IMR-90 (cell line): ENCODE results near the gene TMEM143. TPM values are rescaled to one million over a fixed set of nuclear protein-coding genes. Genes with fewer than 3 reads are reported as not detected.
A peak's percentile ranks its signal among the peaks of the same experiment; 100 is the strongest.

Experiments used
- ATAC-seq: fragments of 200-7000 bp; cut with Tn5 transposase; 2 replicates; pipeline ENCODE4 v1.9.1; 2020; ENCODE audit warnings: low read depth, mild to moderate bottlenecking, moderate library complexity
- BruUV-seq: library from RNA; stranded (reverse); fragments of 400-500 nt; replicated peaks from 2 replicates; lab custom pipeline; 2021; lab: Mats Ljungman, UMichigan
- CTCF ChIA-PET: fragments of 300-600 bp; formaldehyde crosslinking; extraction: SDS; loops from one replicate; lab custom pipeline; 2021; ENCODE audit warnings: antibody characterized with exemption; lab: Yijun Ruan, JAX
- POLR2A ChIA-PET: fragments of 300-600 bp; sonication (Branson Sonifier 250); formaldehyde crosslinking; loops from one replicate; lab custom pipeline; 2022; ENCODE audit warnings: antibody characterized with exemption; ENCODE audit not compliant: unreplicated experiment; lab: Charles Lee
- DNase-seq: peaks from one replicate; pipeline ENCODE4 v3.0.0; 2013
- H2AFZ ChIP-seq: replicated peaks from 2 replicates; pipeline ENCODE3; 2013; ENCODE audit warnings: low read length, mild to moderate bottlenecking; ENCODE audit not compliant: poor library complexity
- H2AK5ac ChIP-seq: 2 replicates; pipeline ENCODE4 v1.6.1; 2013; ENCODE audit warnings: low read depth, low read length, inconsistent platforms
- H2AK9ac ChIP-seq: replicated peaks from 2 replicates; pipeline ENCODE3; 2013; ENCODE audit warnings: mild to moderate bottlenecking, low read depth, low read length, moderate library complexity; ENCODE audit not compliant: poor library complexity
- H2BK120ac ChIP-seq: 2 replicates; pipeline ENCODE4 v1.6.1; 2013; ENCODE audit warnings: low read depth, low read length, inconsistent platforms
- H2BK15ac ChIP-seq: 3 replicates; pipeline ENCODE4 v1.6.1; 2013; ENCODE audit warnings: low read depth, low read length, inconsistent platforms
- H2BK20ac ChIP-seq: 2 replicates; pipeline ENCODE4 v1.6.1; 2013; ENCODE audit warnings: low read depth, mild to moderate bottlenecking, inconsistent platforms, low read length, moderate library complexity
- H2BK5ac ChIP-seq: 2 replicates; pipeline ENCODE4 v1.6.1; 2013; ENCODE audit warnings: mild to moderate bottlenecking, low read depth, low read length, inconsistent platforms; ENCODE audit not compliant: poor library complexity, severe bottlenecking
- H3K14ac ChIP-seq: replicated peaks from 2 replicates; pipeline ENCODE4 v1.6.1; 2013; ENCODE audit warnings: low read depth, low read length, inconsistent platforms
- H3K18ac ChIP-seq: 2 replicates; pipeline ENCODE4 v1.6.1; 2013; ENCODE audit warnings: low read depth, low read length, control low read depth
- H3K23ac ChIP-seq: 2 replicates; pipeline ENCODE4 v1.6.1; 2013; ENCODE audit warnings: low read depth, low read length, inconsistent platforms
- H3K27ac ChIP-seq: 2 replicates; pipeline ENCODE4 v1.5.1; 2013; ENCODE audit warnings: mild to moderate bottlenecking, control low read depth, low read length; ENCODE audit not compliant: insufficient read depth
- H3K27me3 ChIP-seq: 2 replicates; pipeline ENCODE4 v1.6.1; 2013; ENCODE audit warnings: low read length; ENCODE audit not compliant: control insufficient read depth, insufficient read depth
- H3K36me3 ChIP-seq: 2 replicates; pipeline ENCODE4 v1.6.1; 2013; ENCODE audit warnings: low read length, mixed read lengths; ENCODE audit not compliant: control insufficient read depth, insufficient read depth
- H3K4ac ChIP-seq: 2 replicates; pipeline ENCODE4 v1.6.1; 2013; ENCODE audit warnings: low read depth, low read length, inconsistent platforms
- H3K4me1 ChIP-seq: 2 replicates; pipeline ENCODE4 v1.6.1; 2013; ENCODE audit warnings: low read length, mixed read lengths; ENCODE audit not compliant: control insufficient read depth, insufficient read depth
- H3K4me2 ChIP-seq: 2 replicates; pipeline ENCODE4 v1.6.1; 2013; ENCODE audit warnings: low read depth, mild to moderate bottlenecking, control low read depth, low read length, moderate library complexity
- H3K4me3 ChIP-seq: 2 replicates; pipeline ENCODE4 v1.5.1; 2013; ENCODE audit warnings: low read depth, mild to moderate bottlenecking, control low read depth, low read length, moderate library complexity; ENCODE audit not compliant: insufficient read depth
- H3K56ac ChIP-seq: 2 replicates; pipeline ENCODE4 v1.6.1; 2013; ENCODE audit warnings: low read length, inconsistent platforms; ENCODE audit not compliant: insufficient read depth; ENCODE audit errors: extremely low read depth
- H3K79me1 ChIP-seq, 2 experiments: 2 replicates each; pipeline ENCODE4 v1.6.1; 2013; ENCODE audit warnings: low read length in 2 of 2, inconsistent platforms in 1 of 2, low read depth in 1 of 2
- H3K9ac ChIP-seq: 2 replicates; pipeline ENCODE4 v1.6.1; 2013; ENCODE audit warnings: low read depth, low read length, control low read depth
- H3K9me1 ChIP-seq: 2 replicates; pipeline ENCODE4 v1.6.1; 2013; ENCODE audit warnings: low read length, inconsistent platforms; ENCODE audit not compliant: insufficient read depth
- H3K9me3 ChIP-seq: 2 replicates; pipeline ENCODE4 v1.6.1; 2013; ENCODE audit warnings: low read length; ENCODE audit not compliant: control insufficient read depth, insufficient read depth
- H4K20me1 ChIP-seq: 2 replicates; pipeline ENCODE4 v1.6.1; 2013; ENCODE audit warnings: low read length, inconsistent platforms; ENCODE audit not compliant: insufficient read depth
- H4K5ac ChIP-seq: 2 replicates; pipeline ENCODE4 v1.6.1; 2013; ENCODE audit warnings: mild to moderate bottlenecking, low read depth, low read length, control low read depth
- H4K8ac ChIP-seq, 2 experiments: 2 replicates each; pipeline ENCODE4 v1.6.1; 2013; ENCODE audit warnings: low read depth in 2 of 2, low read length in 2 of 2, control low read depth in 1 of 2, inconsistent platforms in 1 of 2
- H4K91ac ChIP-seq: 2 replicates; pipeline ENCODE4 v1.6.1; 2013; ENCODE audit warnings: low read depth, low read length, inconsistent platforms; ENCODE audit not compliant: insufficient read depth
- CHD1 ChIP-seq: IDR thresholded peaks from 2 replicates; pipeline ENCODE4 v1.6.1; 2012; ENCODE audit warnings: low read depth, low read length, improper control_type of control experiment
- CTCF ChIP-seq: conservative IDR thresholded peaks from 2 replicates; pipeline ENCODE4 v1.5.1; 2012; ENCODE audit warnings: mild to moderate bottlenecking, low read depth, low read length, improper control_type of control experiment
- FOS ChIP-seq: fragments of 150-350 bp; IDR thresholded peaks from 2 replicates; pipeline ENCODE4 v1.6.1; 2016; ENCODE audit warnings: low read depth, low read length
- MAFK ChIP-seq: IDR thresholded peaks from 2 replicates; pipeline ENCODE4 v1.6.1; 2012; ENCODE audit warnings: low read depth, low read length, improper control_type of control experiment
- MAZ ChIP-seq: IDR thresholded peaks from 2 replicates; pipeline ENCODE4 v1.6.1; 2012; ENCODE audit warnings: low read depth, mild to moderate bottlenecking, low read length, improper control_type of control experiment, moderate library complexity, borderline replicate concordance
- MXI1 ChIP-seq: IDR thresholded peaks from 2 replicates; pipeline ENCODE4 v1.6.1; 2012; ENCODE audit warnings: low read depth, mild to moderate bottlenecking, low read length, moderate library complexity, borderline replicate concordance
- NFE2L2 ChIP-seq: fragments of 150-350 bp; IDR thresholded peaks from 2 replicates; pipeline ENCODE4 v1.6.1; 2016; ENCODE audit warnings: low read depth, mild to moderate bottlenecking, low read length
- POLR2A ChIP-seq: IDR thresholded peaks from 2 replicates; pipeline ENCODE4 v1.6.1; 2012; ENCODE audit warnings: mild to moderate bottlenecking, low read depth, low read length
- WGBS, 2 experiments: methylation state at CpG; one replicate each; pipeline versions ENCODE4 v1.1.5 to v1.1.7; 2013; ENCODE audit warnings: missing lambda C conversion rate in 2 of 2; ENCODE audit not compliant: insufficient read length in 1 of 2; ENCODE audit errors: extremely low coverage in 2 of 2; 5-methylcytosine and 5-hydroxymethylcytosine counted together
- dilution Hi-C: fragments of 300-500 bp; cut with HindIII; formaldehyde crosslinking; loops from one replicate; pipeline ENCODE4 v1.14.3; 2018; ENCODE audit warnings: low sequenced_read_pairs; ENCODE audit not compliant: unreplicated experiment
- in situ Hi-C: fragments of 300-500 bp; cut with MboI; formaldehyde crosslinking; loops from 3 replicates; pipeline ENCODE4 v1.14.3; 2019; ENCODE audit warnings: low sequenced_read_pairs, inconsistent platforms, mixed read lengths
- intact Hi-C: fragments of 100-400 bp; cut with micrococcal nuclease; formaldehyde crosslinking; loops from 2 replicates; pipeline ENCODE4 v1.10.0; 2022
- polyA plus RNA-seq, 3 experiments: library from polyadenylated mRNA; depleted of rRNA; stranded (reverse); fragments of >200 nt; gene quantifications; 2 replicates each; pipeline ENCODE4 v1.2.3, GENCODE V29; 2012; ENCODE audit warnings: low replicate concordance in 1 of 3
- total RNA-seq: library from RNA; depleted of rRNA; stranded (reverse); fragments of >200 nt; gene quantifications from 2 replicates; pipeline ENCODE4 v1.2.3, GENCODE V29; 2012

Gene TMEM143
- total and polyA plus RNA-seq, 2 of the 4 experiments (the other 2 are of a cell fraction): 1.3 to 7.6 TPM

GRCh38 chr19:48344892-48345291 is 18.8 kb downstream of the TMEM143 start:
- ATAC-seq (no peak; the same call in 1 of the 2 replicates), DNase-seq (no peak)
- WGBS, 2 experiments: no CpG with 5 or more reads among the region's 6 CpGs
- Histone ChIP-seq H2AK9ac (no peak overlapping the region), H3K36me3 (no peaks in the 10 kb centered on the region), H2BK15ac (no peak overlapping the region), H4K5ac (no peak overlapping the region), H3K4me3 (no peak overlapping the region), H3K18ac (no peak overlapping the region), H3K9me3 (no peaks in the 10 kb centered on the region), H3K4ac (no peak overlapping the region), H3K27me3 (no peaks in the 10 kb centered on the region), H3K9ac (no peak overlapping the region), H4K20me1 (no peaks in the 10 kb centered on the region), H4K8ac (no peak overlapping the region), H2AFZ (peak overlapping the region; percentile 32), H3K9me1 (peaks cover 6% of the 10 kb centered on the region; the same call in 1 of the 2 replicates), H2AK5ac (no peak overlapping the region), H3K23ac (no peak overlapping the region), H2BK20ac (no peak overlapping the region), H3K14ac (no peak overlapping the region), H3K27ac (no peak overlapping the region), H4K91ac (no peak overlapping the region), H3K79me1 (no peaks in the 10 kb centered on the region), H3K56ac (no peak overlapping the region), H2BK5ac (no peak overlapping the region), H2BK120ac (no peak overlapping the region), H3K4me2 (no peak overlapping the region), H3K4me1 (no peaks in the 10 kb centered on the region)
- ChIA-PET POLR2A (no interaction called here), CTCF (no interaction called here)
- dilution Hi-C loops (no loop called here), in situ Hi-C loops (no loop called here), intact Hi-C loops (no loop called here)
- no peak for TF ChIP-seq MXI1
- TF ChIP-seq CTCF: no peak
- no peak for TF ChIP-seq CHD1
- no peak for TF ChIP-seq MAZ
- TF ChIP-seq FOS: no peak
- no peak for TF ChIP-seq MAFK
- TF ChIP-seq POLR2A: no peak
- TF ChIP-seq NFE2L2: no peak
- no TSS peak for BruUV-seq
